HEK293 (cell line): ENCODE results near the gene ASB16.

Experiments
- EGR2 ChIP-seq: fragments of 450-650 bp; formaldehyde crosslinking; IDR thresholded peaks from 2 replicates; pipeline ENCODE4 v1.5.1; 2016; ENCODE audit warnings: low read depth, missing biosample characterization, missing genetic modification characterization
- GLIS1 ChIP-seq: fragments of 450-650 bp; formaldehyde crosslinking; IDR thresholded peaks from 2 replicates; pipeline ENCODE4 v1.5.1; 2016; ENCODE audit warnings: missing biosample characterization, missing genetic modification characterization
- HOXD13 ChIP-seq: sonication (generic); formaldehyde crosslinking; IDR thresholded peaks from 2 replicates; pipeline ENCODE4 v1.8.0; 2022; ENCODE audit warnings: missing genetic modification reagents, borderline replicate concordance
- KLF16 ChIP-seq: fragments of 450-650 bp; formaldehyde crosslinking; IDR thresholded peaks from 2 replicates; pipeline ENCODE4 v1.5.1; 2017; ENCODE audit warnings: missing biosample characterization, missing genetic modification characterization
- MYNN ChIP-seq: fragments of 450-650 bp; formaldehyde crosslinking; IDR thresholded peaks from 2 replicates; pipeline ENCODE4 v1.5.1; 2016; ENCODE audit warnings: missing biosample characterization, missing genetic modification characterization, borderline replicate concordance
- SALL2 ChIP-seq: fragments of 450-650 bp; formaldehyde crosslinking; IDR thresholded peaks from 2 replicates; pipeline ENCODE4 v1.5.0; 2017; ENCODE audit warnings: missing biosample characterization, mild to moderate bottlenecking, missing genetic modification characterization, borderline replicate concordance
- SP7 ChIP-seq: fragments of 450-650 bp; formaldehyde crosslinking; IDR thresholded peaks from 2 replicates; pipeline ENCODE4 v1.5.1; 2016; ENCODE audit warnings: missing biosample characterization, missing genetic modification characterization
- ZBTB17 ChIP-seq: fragments of 450-650 bp; formaldehyde crosslinking; IDR thresholded peaks from 2 replicates; pipeline ENCODE4 v1.5.1; 2016; ENCODE audit warnings: missing biosample characterization, missing genetic modification characterization
- ZBTB26 ChIP-seq: fragments of 450-650 bp; formaldehyde crosslinking; optimal IDR thresholded peaks from 2 replicates; pipeline ENCODE3; 2016; ENCODE audit warnings: missing biosample characterization, mild to moderate bottlenecking, missing genetic modification characterization
- ZFHX2 ChIP-seq: fragments of 450-650 bp; formaldehyde crosslinking; conservative IDR thresholded peaks from 2 replicates; pipeline ENCODE4 v1.5.1; 2016; ENCODE audit warnings: missing biosample characterization, missing genetic modification characterization
- ZNF140 ChIP-seq: fragments of 450-650 bp; formaldehyde crosslinking; IDR thresholded peaks from 2 replicates; pipeline ENCODE4 v1.5.1; 2016; ENCODE audit warnings: missing biosample characterization, missing genetic modification characterization
- ZNF202 ChIP-seq: fragments of 450-650 bp; formaldehyde crosslinking; IDR thresholded peaks from 2 replicates; pipeline ENCODE4 v1.5.1; 2016; ENCODE audit warnings: missing biosample characterization, missing genetic modification characterization, borderline replicate concordance
- ZNF239 ChIP-seq: fragments of 450-650 bp; formaldehyde crosslinking; IDR thresholded peaks from 2 replicates; pipeline ENCODE4 v1.5.1; 2016; ENCODE audit warnings: missing biosample characterization, missing genetic modification characterization
- ZNF324 ChIP-seq: fragments of 450-650 bp; formaldehyde crosslinking; IDR thresholded peaks from 2 replicates; pipeline ENCODE4 v1.5.1; 2016; ENCODE audit warnings: missing biosample characterization, missing genetic modification characterization
- ZNF366 ChIP-seq: fragments of 450-650 bp; formaldehyde crosslinking; conservative IDR thresholded peaks from 2 replicates; pipeline ENCODE4 v1.5.1; 2016; ENCODE audit warnings: missing biosample characterization, missing genetic modification characterization
- ZNF391 ChIP-seq: fragments of 450-650 bp; formaldehyde crosslinking; IDR thresholded peaks from 2 replicates; pipeline ENCODE4 v1.5.1; 2016; ENCODE audit warnings: low read depth, missing biosample characterization, missing genetic modification characterization, borderline replicate concordance
- ZNF404 ChIP-seq: fragments of 450-650 bp; formaldehyde crosslinking; IDR thresholded peaks from 2 replicates; pipeline ENCODE4 v1.5.1; 2017; ENCODE audit warnings: missing biosample characterization, missing genetic modification characterization
- ZNF433 ChIP-seq: fragments of 450-650 bp; formaldehyde crosslinking; IDR thresholded peaks from 2 replicates; pipeline ENCODE4 v1.5.1; 2016; ENCODE audit warnings: missing biosample characterization, missing genetic modification characterization, low read depth
- ZNF473 ChIP-seq: fragments of 450-650 bp; formaldehyde crosslinking; IDR thresholded peaks from 2 replicates; pipeline ENCODE4 v1.5.1; 2017; ENCODE audit warnings: missing biosample characterization, missing genetic modification characterization
- ZNF558 ChIP-seq: fragments of 450-650 bp; formaldehyde crosslinking; IDR thresholded peaks from 2 replicates; pipeline ENCODE4 v1.5.1; 2016; ENCODE audit warnings: missing biosample characterization, missing genetic modification characterization
- ZNF585B ChIP-seq: fragments of 450-650 bp; formaldehyde crosslinking; IDR thresholded peaks from 2 replicates; pipeline ENCODE4 v1.5.1; 2016; ENCODE audit warnings: missing biosample characterization, missing genetic modification characterization
- ZNF621 ChIP-seq: fragments of 450-650 bp; formaldehyde crosslinking; IDR thresholded peaks from 2 replicates; pipeline ENCODE4 v1.5.1; 2017; ENCODE audit warnings: missing biosample characterization, missing genetic modification characterization
- ZNF629 ChIP-seq: fragments of 450-650 bp; formaldehyde crosslinking; IDR thresholded peaks from 2 replicates; pipeline ENCODE4 v1.5.1; 2017; ENCODE audit warnings: missing biosample characterization, missing genetic modification characterization
- ZNF658 ChIP-seq: fragments of 450-650 bp; formaldehyde crosslinking; IDR thresholded peaks from 2 replicates; pipeline ENCODE4; 2016; ENCODE audit warnings: missing biosample characterization, missing genetic modification characterization
- ZNF692 ChIP-seq: fragments of 450-650 bp; formaldehyde crosslinking; IDR thresholded peaks from 2 replicates; pipeline ENCODE4 v1.5.1; 2016; ENCODE audit warnings: missing biosample characterization, missing genetic modification characterization
- ZNF843 ChIP-seq: fragments of 450-650 bp; formaldehyde crosslinking; IDR thresholded peaks from 2 replicates; pipeline ENCODE4 v1.5.1; 2016; ENCODE audit warnings: missing biosample characterization, missing genetic modification characterization
- ZSCAN16 ChIP-seq: fragments of 450-650 bp; formaldehyde crosslinking; IDR thresholded peaks from 2 replicates; pipeline ENCODE4 v1.5.1; 2016; ENCODE audit warnings: missing biosample characterization, missing genetic modification characterization
- TF ChIP-seq, protein P1 (sequence below): fragments of 450-650 bp; formaldehyde crosslinking; IDR thresholded peaks from 2 replicates; pipeline ENCODE4 v1.5.1; 2016; ENCODE audit warnings: missing biosample characterization, missing genetic modification characterization
- TF ChIP-seq, protein P2 (sequence below): fragments of 450-650 bp; formaldehyde crosslinking; IDR thresholded peaks from 2 replicates; pipeline ENCODE4 v1.5.1; 2017; ENCODE audit warnings: missing biosample characterization, missing genetic modification characterization
- TF ChIP-seq, protein P3 (sequence below): fragments of 450-650 bp; formaldehyde crosslinking; IDR thresholded peaks from 2 replicates; pipeline ENCODE4 v1.5.1; 2017; ENCODE audit warnings: missing biosample characterization, missing genetic modification characterization
- TF ChIP-seq, protein P4 (sequence below): fragments of 450-650 bp; formaldehyde crosslinking; IDR thresholded peaks from 2 replicates; pipeline ENCODE4 v1.5.1; 2016; ENCODE audit warnings: missing biosample characterization, missing genetic modification characterization

The ASB16 gene

DNA sequence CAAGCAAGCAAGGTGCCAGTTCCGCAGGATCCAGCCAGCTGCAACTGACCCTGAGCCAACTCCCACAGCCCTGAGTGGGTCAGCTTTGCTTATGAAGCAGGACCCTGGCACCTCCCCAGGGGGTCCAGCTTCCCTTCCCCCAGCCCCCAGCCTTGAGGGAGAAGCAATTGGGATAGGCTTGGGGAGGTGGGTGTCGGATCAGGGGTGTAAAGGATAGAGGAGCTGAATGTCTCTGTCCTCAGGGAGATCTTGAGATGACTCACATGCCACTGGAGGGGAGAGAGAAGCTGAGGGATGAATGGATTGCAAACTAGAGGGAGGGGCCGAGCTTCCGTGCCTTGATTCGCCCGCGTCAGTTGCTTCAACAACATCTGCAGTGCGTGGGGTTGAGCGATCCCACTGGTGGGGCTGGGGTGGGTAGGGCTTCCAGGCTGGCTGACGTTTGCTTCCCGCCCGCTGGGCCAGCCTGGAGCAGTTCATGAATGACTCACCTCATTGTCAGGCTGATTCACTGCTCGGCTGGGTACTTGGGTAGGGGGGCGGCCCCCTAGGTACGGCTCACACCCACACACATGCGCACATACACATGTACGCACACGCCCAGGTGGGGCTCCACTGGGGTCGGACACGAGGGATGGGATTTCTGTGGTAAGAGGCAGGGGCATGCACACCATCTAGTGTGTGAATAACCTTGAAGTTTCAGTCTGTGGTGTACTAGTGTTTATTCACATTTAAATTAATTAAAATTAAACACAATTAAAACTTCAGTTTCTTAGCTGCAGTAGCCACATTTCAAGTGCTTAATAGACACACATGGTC lies 32.4 kb upstream of the ASB16 start (continued):
- TF ChIP-seq ZNF585B (tag by site-specific recombination) (no peak), ZBTB17 (tag by site-specific recombination) (peak; percentile 94), KLF16 (tag by site-specific recombination) (peak; percentile 78; the same call in 1 of the 2 replicates), ZNF433 (no peak), ZNF324 (peak; percentile 65; the same call in 1 of the 2 replicates), ZNF658 (tag by site-specific recombination) (no peak), GLIS1 (tag by site-specific recombination) (peak; percentile 99), ZFHX2 (peak; percentile 92), ZNF391 (tag by site-specific recombination) (no peak), ZNF239 (tag by site-specific recombination) (no peak), ZNF692 (tag by site-specific recombination) (peak; percentile 91), ZNF202 (tag by site-specific recombination) (no peak), MYNN (tag by site-specific recombination) (no peak), ZNF843 (0 out of 2 replicates have a peak, but pooled peaks have one; percentile 55), SALL2 (no peak), ZSCAN16 (tag by site-specific recombination) (peak; percentile 86), ZNF621 (tag by site-specific recombination) (no peak), ZNF473 (tag by site-specific recombination) (no peak), ZNF404 (tag by site-specific recombination) (no peak), EGR2 (peak; percentile 87), ZNF140 (tag by site-specific recombination) (no peak), ZNF366 (tag by site-specific recombination) (peak; percentile 89), HOXD13 (CRISPR knock-in tag) (no peak), ZNF629 (peak; percentile 90), SP7 (peak; percentile 88), ZBTB26 (tag by site-specific recombination) (peak; percentile 37), ZNF558 (tag by site-specific recombination) (no peak)
- TF ChIP-seq, protein P1, sequence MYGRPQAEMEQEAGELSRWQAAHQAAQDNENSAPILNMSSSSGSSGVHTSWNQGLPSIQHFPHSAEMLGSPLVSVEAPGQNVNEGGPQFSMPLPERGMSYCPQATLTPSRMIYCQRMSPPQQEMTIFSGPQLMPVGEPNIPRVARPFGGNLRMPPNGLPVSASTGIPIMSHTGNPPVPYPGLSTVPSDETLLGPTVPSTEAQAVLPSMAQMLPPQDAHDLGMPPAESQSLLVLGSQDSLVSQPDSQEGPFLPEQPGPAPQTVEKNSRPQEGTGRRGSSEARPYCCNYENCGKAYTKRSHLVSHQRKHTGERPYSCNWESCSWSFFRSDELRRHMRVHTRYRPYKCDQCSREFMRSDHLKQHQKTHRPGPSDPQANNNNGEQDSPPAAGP, result peak; percentile 97
- TF ChIP-seq, protein P2, sequence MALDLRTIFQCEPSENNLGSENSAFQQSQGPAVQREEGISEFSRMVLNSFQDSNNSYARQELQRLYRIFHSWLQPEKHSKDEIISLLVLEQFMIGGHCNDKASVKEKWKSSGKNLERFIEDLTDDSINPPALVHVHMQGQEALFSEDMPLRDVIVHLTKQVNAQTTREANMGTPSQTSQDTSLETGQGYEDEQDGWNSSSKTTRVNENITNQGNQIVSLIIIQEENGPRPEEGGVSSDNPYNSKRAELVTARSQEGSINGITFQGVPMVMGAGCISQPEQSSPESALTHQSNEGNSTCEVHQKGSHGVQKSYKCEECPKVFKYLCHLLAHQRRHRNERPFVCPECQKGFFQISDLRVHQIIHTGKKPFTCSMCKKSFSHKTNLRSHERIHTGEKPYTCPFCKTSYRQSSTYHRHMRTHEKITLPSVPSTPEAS (tag by site-specific recombination), result 0 out of 2 replicates have a peak, but pooled peaks have one; percentile 13
- TF ChIP-seq, protein P3, sequence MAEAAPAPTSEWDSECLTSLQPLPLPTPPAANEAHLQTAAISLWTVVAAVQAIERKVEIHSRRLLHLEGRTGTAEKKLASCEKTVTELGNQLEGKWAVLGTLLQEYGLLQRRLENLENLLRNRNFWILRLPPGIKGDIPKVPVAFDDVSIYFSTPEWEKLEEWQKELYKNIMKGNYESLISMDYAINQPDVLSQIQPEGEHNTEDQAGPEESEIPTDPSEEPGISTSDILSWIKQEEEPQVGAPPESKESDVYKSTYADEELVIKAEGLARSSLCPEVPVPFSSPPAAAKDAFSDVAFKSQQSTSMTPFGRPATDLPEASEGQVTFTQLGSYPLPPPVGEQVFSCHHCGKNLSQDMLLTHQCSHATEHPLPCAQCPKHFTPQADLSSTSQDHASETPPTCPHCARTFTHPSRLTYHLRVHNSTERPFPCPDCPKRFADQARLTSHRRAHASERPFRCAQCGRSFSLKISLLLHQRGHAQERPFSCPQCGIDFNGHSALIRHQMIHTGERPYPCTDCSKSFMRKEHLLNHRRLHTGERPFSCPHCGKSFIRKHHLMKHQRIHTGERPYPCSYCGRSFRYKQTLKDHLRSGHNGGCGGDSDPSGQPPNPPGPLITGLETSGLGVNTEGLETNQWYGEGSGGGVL (tag by site-specific recombination), result peak; percentile 74
- TF ChIP-seq, protein P4, sequence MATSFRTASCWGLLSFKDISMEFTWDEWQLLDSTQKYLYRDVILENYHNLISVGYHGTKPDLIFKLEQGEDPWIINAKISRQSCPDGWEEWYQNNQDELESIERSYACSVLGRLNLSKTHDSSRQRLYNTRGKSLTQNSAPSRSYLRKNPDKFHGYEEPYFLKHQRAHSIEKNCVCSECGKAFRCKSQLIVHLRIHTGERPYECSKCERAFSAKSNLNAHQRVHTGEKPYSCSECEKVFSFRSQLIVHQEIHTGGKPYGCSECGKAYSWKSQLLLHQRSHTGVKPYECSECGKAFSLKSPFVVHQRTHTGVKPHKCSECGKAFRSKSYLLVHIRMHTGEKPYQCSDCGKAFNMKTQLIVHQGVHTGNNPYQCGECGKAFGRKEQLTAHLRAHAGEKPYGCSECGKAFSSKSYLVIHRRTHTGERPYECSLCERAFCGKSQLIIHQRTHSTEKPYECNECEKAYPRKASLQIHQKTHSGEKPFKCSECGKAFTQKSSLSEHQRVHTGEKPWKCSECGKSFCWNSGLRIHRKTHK, result no peak
